Measurements from ENCODE around the gene ANXA1.

The ANXA1 gene

DNA sequence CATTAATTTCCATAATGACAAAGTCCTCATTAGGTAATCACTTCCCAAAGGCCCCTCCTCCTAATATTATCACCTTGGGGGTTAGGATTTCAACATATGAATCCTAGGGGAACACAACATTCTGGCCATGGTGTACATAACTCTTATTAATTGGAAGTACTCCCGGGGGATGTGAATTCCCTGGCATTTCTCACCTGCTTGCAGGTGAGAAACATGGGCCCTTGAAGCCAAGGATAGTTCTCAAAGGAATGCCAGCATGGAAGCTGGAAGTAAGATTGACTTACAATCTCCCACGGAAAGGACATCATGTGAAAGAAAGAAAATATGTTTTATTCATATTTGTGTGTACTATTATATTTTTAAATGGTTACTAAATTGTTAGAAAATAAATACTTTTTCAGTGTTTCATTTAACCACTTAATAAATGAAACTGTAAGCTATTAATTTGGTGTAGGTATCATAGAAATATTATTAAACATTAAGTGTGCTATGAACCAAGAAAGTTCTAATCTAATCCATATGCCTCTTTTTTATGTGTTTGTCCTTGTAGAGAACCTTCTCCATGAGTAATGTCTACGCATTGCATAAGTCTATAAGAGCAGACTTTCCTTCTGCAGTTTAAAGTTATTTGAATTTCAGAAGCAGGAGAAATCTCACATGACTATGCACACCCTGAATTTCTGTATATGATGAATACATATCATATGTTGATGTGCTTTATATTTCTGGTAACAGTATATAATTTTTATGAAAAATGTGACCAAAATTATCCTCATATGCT, 59.4 kb downstream of the ANXA1 start:
- no peak for DNase-seq (ENCODE audit: low read depth in 2 of 2)

DNA sequence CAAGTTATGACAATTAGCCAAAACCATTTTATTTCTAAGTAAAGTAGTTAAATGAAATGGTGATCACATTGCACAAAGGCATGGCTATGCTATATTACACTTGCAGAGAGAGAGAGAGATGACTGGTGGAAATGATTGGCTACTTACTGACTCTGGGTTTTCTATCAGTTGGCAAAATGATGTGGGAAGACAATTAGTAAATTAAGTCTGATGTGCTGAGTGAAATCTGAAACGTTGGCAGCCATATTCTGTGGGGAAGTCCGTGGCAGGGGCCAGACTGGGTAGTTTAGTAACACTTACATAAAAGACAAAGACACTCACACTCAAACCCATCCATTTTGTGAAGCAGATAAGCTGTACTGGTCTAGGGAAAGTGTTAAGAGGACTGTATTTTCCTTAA, 61.6 kb downstream of the ANXA1 start:
- DNase-seq (ENCODE audit: low read depth in 2 of 2) = no peak

DNA sequence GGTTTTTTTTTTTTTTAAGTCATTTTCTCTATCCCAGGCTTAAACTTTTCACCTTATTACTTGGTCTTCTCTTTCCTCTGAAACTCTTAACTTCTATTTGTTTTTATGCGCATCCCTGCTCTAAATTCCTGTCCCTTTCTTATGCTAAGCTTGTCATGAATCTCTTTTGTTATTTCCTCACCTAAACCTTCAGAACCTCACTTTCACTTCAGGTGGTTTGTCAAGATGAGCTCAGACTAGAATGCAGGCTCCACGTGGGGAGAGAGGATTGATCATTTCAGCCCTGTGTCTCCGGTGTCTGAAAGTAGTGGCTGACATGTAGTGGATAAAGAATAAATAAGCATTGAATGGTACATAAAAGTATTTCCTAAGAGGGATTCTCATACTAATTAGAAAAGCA, 63.6 kb downstream of the ANXA1 start:
- DNase-seq (ENCODE audit: low read depth in 2 of 2) = no peak

DNA sequence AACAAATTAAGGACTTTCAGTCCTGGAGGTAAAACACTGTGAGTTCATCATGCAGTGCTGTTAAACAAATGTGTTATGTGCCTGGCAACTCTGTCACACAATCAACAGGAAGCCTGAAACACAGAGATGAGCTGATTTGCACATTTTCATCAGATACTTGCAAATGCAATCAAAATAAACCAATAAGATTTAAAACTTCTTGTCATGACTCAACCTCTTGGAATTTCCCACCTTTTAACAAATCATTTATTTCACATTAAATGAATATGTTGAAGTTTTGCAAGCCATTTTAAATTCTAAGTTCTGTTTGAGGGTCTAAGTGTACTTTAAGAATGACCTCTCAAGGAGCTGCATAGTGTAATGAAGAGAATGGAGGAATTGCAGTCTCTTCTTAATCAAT, 64.4 kb downstream of the ANXA1 start:
- DNase-seq (ENCODE audit: low read depth in 2 of 2) = no peak

Data from activated CD4-positive, alpha-beta T cell treated with anti-CD3 and anti-CD28 coated beads for 24 hours (primary cell).